ENCODE data around the gene PRTFDC1.
"Not testable (repeated sequence)": the region's sequence is repeated elsewhere in the genome, so short reads cannot be mapped to it uniquely, and the experiment has no call there.

Gene PRTFDC1

DNA sequence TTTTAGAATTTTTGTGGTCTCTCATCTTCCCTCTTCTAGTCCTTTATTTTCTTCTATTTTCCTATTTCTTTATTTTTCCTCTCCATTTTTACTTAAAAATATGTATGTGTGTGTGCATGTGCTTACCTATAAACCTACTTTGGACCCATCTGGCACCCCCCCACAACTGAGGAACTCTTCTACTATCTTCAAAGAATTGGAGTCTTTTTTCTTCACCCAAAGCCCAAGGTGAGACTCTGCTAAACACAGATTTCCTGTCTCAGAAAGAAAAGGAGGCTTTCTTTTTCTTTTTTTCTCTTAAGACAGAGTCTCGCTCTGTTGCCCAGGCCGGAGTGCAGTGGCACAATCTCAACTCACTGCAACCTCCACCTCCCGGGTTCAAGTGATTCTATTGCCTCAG lies 24.2 kb downstream of the PRTFDC1 start:
- Histone ChIP-seq H3K27me3 (ENCODE audit: control insufficient read depth in 1 of 2, insufficient read depth in 2 of 2, low read length in 2 of 2) (no peaks in the 10 kb centered on the region), H3K4me3 (ENCODE audit: low read depth in 1 of 2, low read length in 2 of 2) (no peak overlapping the region), H3K27ac (ENCODE audit: low read depth, low read length) (no peak overlapping the region), H3K4me1 (ENCODE audit: insufficient read depth, low read length) (no peaks in the 10 kb centered on the region), H3K9me3 (ENCODE audit: low read length) (no peaks in the 10 kb centered on the region), H3K36me3 (ENCODE audit: insufficient read depth, low read length) (no peaks in the 10 kb centered on the region), H3K9ac (ENCODE audit: low read length) (no peak overlapping the region)

DNA sequence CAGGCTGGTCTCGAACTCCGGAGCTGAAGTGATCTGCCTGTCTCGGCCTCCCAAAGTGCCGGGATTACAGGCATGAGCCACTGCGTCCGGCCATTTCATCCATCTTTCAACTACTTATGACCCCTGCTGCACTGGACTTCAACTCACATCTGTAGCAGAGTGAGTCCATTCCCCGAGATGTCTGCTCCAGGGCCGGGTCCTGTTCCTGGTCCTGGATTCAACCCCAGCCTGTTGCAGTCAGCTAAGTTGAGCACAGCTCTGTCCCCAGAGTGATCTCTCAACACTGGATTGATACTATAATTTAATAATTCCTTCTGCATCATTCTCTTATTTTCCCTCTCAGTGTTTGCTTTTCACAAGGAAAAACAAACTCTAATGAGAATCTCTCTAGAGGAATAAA lies 25.8 kb downstream of the PRTFDC1 start:
- Histone ChIP-seq H3K27me3 (ENCODE audit: control insufficient read depth in 1 of 2, insufficient read depth in 2 of 2, low read length in 2 of 2) (no peaks in the 10 kb centered on the region), H3K4me3 (ENCODE audit: low read depth in 1 of 2, low read length in 2 of 2) (no peak overlapping the region), H3K4me1 (ENCODE audit: insufficient read depth, low read length) (no peaks in the 10 kb centered on the region), H3K9ac (ENCODE audit: low read length) (no peak overlapping the region), H3K9me3 (ENCODE audit: low read length) (no peaks in the 10 kb centered on the region), H3K36me3 (ENCODE audit: insufficient read depth, low read length) (no peaks in the 10 kb centered on the region), H3K27ac (ENCODE audit: low read depth, low read length) (no peak overlapping the region)

DNA sequence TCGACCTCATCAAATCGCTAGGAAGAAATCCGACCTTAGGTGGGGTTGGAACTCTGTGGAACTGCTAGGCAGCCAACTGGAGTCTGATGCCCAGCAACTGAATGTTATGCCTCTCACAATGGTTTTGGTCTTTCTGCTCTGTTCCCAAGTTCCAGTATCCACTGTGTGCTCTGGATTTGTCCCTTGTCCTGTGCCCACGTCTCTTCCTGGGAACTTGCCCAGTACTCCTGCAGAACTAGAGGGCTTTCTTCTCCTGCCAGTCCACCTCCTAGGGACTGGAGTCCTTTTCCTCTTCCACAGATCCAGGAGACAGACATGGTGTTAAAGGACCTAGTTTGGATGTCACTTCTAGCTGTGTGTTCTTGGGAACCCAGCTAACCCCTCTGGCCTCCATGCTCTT lies 26.6 kb downstream of the PRTFDC1 start:
- Histone ChIP-seq H3K27me3 (ENCODE audit: control insufficient read depth in 1 of 2, insufficient read depth in 2 of 2, low read length in 2 of 2) (no peaks in the 10 kb centered on the region), H3K27ac (ENCODE audit: low read depth, low read length) (no peak overlapping the region), H3K4me1 (ENCODE audit: insufficient read depth, low read length) (no peaks in the 10 kb centered on the region)

DNA sequence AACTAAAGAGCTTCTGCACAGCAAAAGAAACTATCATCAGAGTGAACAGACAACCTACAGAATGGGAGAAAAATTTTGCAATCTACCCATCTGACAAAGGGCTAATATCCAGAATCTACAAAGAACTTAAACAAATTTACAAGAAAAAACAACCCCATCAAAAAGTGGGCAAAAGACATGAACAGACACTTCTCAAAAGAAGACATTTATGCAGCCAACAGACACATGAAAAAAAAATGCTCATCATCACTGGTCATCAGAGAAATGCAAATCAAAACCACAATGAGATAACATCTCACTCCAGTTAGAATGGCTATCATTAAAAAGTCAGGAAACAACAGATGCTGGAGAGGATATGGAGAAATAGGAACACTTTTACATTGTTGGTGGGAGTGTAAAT lies 27.9 kb downstream of the PRTFDC1 start:
- H3K4me3 ChIP-seq (ENCODE audit: low read depth in 1 of 2, low read length in 2 of 2); H3K27ac ChIP-seq (ENCODE audit: low read depth, low read length); H3K27me3 ChIP-seq (ENCODE audit: control insufficient read depth in 1 of 2, insufficient read depth in 2 of 2, low read length in 2 of 2); H3K9me3 ChIP-seq (ENCODE audit: low read length); H3K36me3 ChIP-seq (ENCODE audit: insufficient read depth, low read length); H3K4me1 ChIP-seq (ENCODE audit: insufficient read depth, low read length); H3K9ac ChIP-seq (ENCODE audit: low read length): not testable (repeated sequence)

More for the DNA sequence above, 26.6 kb downstream of the PRTFDC1 start:
- no peaks in the 10 kb centered on the region for H3K36me3 ChIP-seq (ENCODE audit: insufficient read depth, low read length)
- no peaks in the 10 kb centered on the region for H3K9me3 ChIP-seq (ENCODE audit: low read length)
- H3K4me3 ChIP-seq (ENCODE audit: low read depth in 1 of 2, low read length in 2 of 2) = no peak overlapping the region
- no peak overlapping the region for H3K9ac ChIP-seq (ENCODE audit: low read length)

DNA sequence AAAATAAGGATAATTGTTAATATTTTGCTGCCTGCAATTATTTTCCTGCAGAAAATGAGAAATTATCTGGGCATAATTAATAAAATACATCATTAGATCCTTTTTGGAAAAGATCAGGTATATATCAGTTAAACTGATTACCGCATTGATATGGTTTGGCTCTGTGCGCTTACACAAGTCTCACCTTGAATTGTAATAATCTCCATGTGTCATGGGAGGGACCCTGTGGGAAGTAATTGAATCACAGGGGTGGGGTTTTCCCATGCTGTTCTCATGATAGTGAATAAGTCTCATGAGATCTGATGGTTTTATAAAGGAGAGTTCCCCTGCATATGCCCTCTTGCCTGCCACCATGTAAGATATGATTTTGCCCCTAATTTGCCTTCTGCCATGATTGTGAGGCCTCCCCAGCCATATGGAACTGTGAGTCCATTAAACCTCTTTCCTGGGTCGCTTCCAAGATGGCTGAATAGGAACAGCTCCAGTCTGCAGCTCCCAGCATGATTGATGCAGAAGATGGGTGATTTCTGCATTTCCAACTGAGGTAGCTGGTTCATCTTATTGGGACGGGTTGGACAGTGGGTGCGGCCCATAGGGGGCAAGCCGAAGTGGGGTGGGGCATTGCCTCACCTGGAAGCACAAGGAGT lies 30.1 kb downstream of the PRTFDC1 start:
- H3K9me3 ChIP-seq (ENCODE audit: low read length); H3K4me1 ChIP-seq (ENCODE audit: insufficient read depth, low read length); H3K27me3 ChIP-seq (ENCODE audit: control insufficient read depth in 1 of 2, insufficient read depth in 2 of 2, low read length in 2 of 2); H3K36me3 ChIP-seq (ENCODE audit: insufficient read depth, low read length); H3K9ac ChIP-seq (ENCODE audit: low read length); H3K27ac ChIP-seq (ENCODE audit: low read depth, low read length); H3K4me3 ChIP-seq (ENCODE audit: low read depth in 1 of 2, low read length in 2 of 2): not testable (repeated sequence)

DNA sequence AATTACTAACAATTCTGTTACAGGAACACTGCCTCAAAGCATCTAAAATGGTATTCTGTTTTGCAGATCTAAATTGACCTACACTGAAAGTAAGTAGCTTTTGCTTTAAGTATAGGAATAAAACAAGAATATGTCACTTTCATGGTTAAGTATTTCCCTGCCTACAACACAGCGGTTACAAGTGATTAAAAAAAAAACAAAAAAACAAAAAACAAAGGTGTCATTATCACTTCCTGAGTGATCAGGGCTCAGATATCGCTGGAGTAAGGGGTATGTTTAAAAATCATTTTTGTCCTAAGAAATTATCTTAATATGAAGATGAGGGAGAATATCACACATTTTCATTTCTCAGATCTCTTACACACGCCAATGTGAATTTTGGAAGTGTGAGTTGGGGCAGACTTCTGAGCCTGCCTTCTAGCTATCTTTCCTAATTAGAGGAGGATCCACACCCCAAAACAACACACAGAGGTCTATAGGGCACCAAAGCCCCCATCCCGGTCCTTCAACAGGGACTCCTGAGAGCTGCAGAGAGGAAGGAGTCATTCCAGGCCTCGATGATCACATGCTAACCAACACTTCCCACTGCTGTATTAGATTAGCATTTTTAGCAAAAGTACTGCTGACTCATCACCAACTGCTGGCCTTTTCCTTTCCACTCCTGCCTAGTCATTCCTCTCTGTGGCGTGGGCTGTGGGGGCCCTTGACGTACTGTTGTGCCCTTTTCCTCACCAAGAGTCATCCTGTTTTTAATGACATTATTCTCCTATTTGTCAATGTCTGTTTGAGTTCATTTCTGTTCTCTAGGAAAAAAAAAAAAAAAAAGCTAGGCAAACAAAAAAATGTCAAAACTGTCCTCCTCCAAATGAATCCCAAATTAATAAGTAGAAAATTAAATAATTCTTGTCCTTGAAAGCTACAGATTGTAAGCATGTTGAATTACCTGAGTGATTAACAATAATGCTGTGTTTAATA lies 31.2 kb downstream of the PRTFDC1 start:
- no peak overlapping the region for H3K9ac ChIP-seq (ENCODE audit: low read length)
- H3K27me3 ChIP-seq (ENCODE audit: control insufficient read depth in 1 of 2, insufficient read depth in 2 of 2, low read length in 2 of 2) = no peaks in the 10 kb centered on the region
- H3K27ac ChIP-seq (ENCODE audit: low read depth, low read length) = no peak overlapping the region
- H3K4me3 ChIP-seq (ENCODE audit: low read depth in 1 of 2, low read length in 2 of 2) = no peak overlapping the region
- H3K36me3 ChIP-seq (ENCODE audit: insufficient read depth, low read length) = no peaks in the 10 kb centered on the region
- no peaks in the 10 kb centered on the region for H3K9me3 ChIP-seq (ENCODE audit: low read length)
- H3K4me1 ChIP-seq (ENCODE audit: insufficient read depth, low read length) = no peaks in the 10 kb centered on the region

DNA sequence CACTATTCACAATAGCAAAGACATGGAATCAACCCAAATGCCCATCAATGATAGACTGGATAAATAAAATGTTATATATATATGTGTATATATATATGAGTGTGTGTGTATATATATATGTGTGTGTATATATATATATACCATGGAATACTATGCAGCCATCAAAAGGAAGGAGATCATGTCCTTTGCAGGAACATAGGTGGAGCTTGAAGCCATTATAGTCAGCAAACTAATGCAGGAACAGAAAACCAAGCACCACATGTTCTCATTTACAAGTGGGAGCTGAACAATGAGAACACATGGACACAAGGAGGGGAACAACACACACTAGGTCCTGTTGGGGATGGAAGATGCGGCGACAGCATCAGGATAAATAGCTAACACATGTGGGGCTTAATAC lies 32.2 kb downstream of the PRTFDC1 start:
- H3K36me3 ChIP-seq (ENCODE audit: insufficient read depth, low read length); H3K27ac ChIP-seq (ENCODE audit: low read depth, low read length); H3K9ac ChIP-seq (ENCODE audit: low read length); H3K4me1 ChIP-seq (ENCODE audit: insufficient read depth, low read length); H3K27me3 ChIP-seq (ENCODE audit: control insufficient read depth in 1 of 2, insufficient read depth in 2 of 2, low read length in 2 of 2); H3K9me3 ChIP-seq (ENCODE audit: low read length); H3K4me3 ChIP-seq (ENCODE audit: low read depth in 1 of 2, low read length in 2 of 2): not testable (repeated sequence)

DNA sequence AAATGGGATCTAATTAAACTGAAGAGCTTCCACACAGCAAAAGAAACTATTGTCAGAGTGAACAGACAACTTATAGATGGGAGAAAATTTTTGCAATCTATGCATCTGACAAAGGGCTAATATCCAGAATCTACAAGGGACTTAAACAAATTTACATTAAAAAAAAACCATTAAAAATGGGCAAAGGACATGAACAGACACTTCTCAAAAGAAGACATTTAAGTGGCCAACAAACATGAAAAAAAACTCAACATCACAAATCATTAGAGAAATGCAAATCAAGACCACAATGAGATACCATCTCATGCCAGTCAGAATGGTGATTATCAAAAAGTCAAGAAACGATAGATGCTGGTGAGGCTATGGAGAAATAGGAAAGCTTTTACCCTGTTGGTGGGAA lies 32.8 kb downstream of the PRTFDC1 start:
- H3K27ac ChIP-seq (ENCODE audit: low read depth, low read length); H3K36me3 ChIP-seq (ENCODE audit: insufficient read depth, low read length); H3K27me3 ChIP-seq (ENCODE audit: control insufficient read depth in 1 of 2, insufficient read depth in 2 of 2, low read length in 2 of 2); H3K9me3 ChIP-seq (ENCODE audit: low read length); H3K9ac ChIP-seq (ENCODE audit: low read length); H3K4me1 ChIP-seq (ENCODE audit: insufficient read depth, low read length); H3K4me3 ChIP-seq (ENCODE audit: low read depth in 1 of 2, low read length in 2 of 2): not testable (repeated sequence)

DNA sequence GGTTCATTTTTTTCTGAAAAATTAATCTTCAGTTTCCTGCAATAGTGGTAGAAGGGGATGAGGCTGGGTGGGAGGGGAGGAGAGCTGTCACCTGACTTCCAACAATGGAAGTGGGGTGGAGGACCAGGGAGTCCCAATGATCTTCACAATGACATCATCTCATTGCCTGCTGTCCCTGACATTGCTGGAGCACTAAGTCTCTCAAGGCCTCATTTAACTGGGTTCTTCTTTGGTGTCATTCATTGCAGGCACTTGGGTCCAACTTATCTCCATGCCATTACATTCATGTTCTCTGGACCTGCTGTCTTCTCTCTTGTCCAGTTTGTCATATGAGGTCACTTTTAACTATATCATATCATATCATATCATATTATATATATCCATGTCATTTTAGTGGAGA lies 34.4 kb downstream of the PRTFDC1 start:
- Histone ChIP-seq H3K4me3 (ENCODE audit: low read depth in 1 of 2, low read length in 2 of 2) (no peak overlapping the region), H3K4me1 (ENCODE audit: insufficient read depth, low read length) (no peaks in the 10 kb centered on the region), H3K9me3 (ENCODE audit: low read length) (no peaks in the 10 kb centered on the region), H3K27ac (ENCODE audit: low read depth, low read length) (no peak overlapping the region), H3K36me3 (ENCODE audit: insufficient read depth, low read length) (no peaks in the 10 kb centered on the region), H3K27me3 (ENCODE audit: control insufficient read depth in 1 of 2, insufficient read depth in 2 of 2, low read length in 2 of 2) (no peaks in the 10 kb centered on the region), H3K9ac (ENCODE audit: low read length) (no peak overlapping the region)

DNA sequence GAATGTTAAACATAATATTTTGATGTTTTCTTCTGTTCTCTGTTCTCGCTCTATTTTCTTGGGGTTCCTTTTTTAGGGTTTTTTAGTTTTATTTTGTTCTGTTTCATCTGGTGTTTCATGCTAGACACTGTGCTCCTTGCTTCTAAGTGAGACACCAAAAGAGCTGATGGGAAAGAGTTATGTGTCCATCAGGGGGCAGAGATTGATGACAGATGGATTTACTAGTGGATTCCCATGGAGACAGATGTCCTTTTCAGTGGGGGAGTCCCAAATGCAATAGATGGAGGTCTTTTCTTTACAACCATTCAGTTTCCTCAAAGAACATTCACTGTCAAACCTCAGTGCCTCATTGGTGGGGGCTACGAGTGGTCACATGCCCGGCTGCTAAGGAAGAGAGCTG lies 34.9 kb downstream of the PRTFDC1 start:
- Histone ChIP-seq H3K4me3 (ENCODE audit: low read depth in 1 of 2, low read length in 2 of 2) (no peak overlapping the region), H3K9me3 (ENCODE audit: low read length) (no peaks in the 10 kb centered on the region), H3K36me3 (ENCODE audit: insufficient read depth, low read length) (no peaks in the 10 kb centered on the region), H3K27ac (ENCODE audit: low read depth, low read length) (no peak overlapping the region), H3K4me1 (ENCODE audit: insufficient read depth, low read length) (no peaks in the 10 kb centered on the region), H3K27me3 (ENCODE audit: control insufficient read depth in 1 of 2, insufficient read depth in 2 of 2, low read length in 2 of 2) (no peaks in the 10 kb centered on the region), H3K9ac (ENCODE audit: low read length) (no peak overlapping the region)

DNA sequence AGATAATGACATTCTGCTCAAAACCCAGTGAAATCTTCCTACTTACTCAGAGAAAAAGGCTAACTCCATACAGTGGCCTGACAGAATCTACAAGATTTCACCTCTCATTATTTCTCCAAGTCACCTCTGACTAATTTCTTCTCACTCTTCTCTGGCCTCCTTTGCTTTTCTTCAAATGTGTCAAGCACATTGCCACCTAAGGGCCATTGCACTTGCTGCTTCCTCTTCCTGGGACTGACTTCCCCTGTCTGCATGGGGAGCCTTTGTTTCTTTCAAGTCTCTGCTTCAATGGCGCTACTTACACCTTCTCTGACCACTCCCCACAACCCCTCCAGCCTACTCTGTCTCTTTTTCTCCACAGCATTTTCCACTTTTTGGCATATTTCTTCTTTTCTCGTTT lies 36.0 kb downstream of the PRTFDC1 start:
- Histone ChIP-seq H3K36me3 (ENCODE audit: insufficient read depth, low read length) (no peaks in the 10 kb centered on the region), H3K4me3 (ENCODE audit: low read depth in 1 of 2, low read length in 2 of 2) (no peak overlapping the region), H3K27me3 (ENCODE audit: control insufficient read depth in 1 of 2, insufficient read depth in 2 of 2, low read length in 2 of 2) (no peaks in the 10 kb centered on the region), H3K27ac (ENCODE audit: low read depth, low read length) (no peak overlapping the region), H3K9me3 (ENCODE audit: low read length) (no peaks in the 10 kb centered on the region), H3K4me1 (ENCODE audit: insufficient read depth, low read length) (no peaks in the 10 kb centered on the region), H3K9ac (ENCODE audit: low read length) (no peak overlapping the region)

DNA sequence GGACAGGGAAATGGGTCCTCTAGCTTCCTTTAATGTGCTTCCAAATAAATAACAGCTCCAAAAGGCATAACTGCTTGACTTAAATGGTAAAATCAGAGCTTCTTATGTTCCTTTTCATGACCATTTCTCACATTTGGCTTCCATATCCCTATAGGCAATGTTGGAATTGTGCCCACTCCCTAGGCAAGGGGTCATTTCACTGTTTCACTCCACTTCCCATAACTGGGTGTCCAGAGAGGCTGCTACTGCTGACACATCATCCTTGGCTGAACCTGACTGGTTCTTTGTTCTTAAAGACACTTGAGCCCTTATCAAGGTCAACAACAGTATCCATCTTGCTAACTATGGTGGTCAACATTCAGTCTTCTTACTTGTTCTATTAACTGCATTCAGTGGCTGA lies 37.1 kb downstream of the PRTFDC1 start:
- Histone ChIP-seq H3K36me3 (ENCODE audit: insufficient read depth, low read length) (no peaks in the 10 kb centered on the region), H3K9me3 (ENCODE audit: low read length) (no peaks in the 10 kb centered on the region), H3K4me1 (ENCODE audit: insufficient read depth, low read length) (no peaks in the 10 kb centered on the region), H3K9ac (ENCODE audit: low read length) (no peak overlapping the region), H3K27ac (ENCODE audit: low read depth, low read length) (no peak overlapping the region), H3K27me3 (ENCODE audit: control insufficient read depth in 1 of 2, insufficient read depth in 2 of 2, low read length in 2 of 2) (no peaks in the 10 kb centered on the region), H3K4me3 (ENCODE audit: low read depth in 1 of 2, low read length in 2 of 2) (no peak overlapping the region)

Measured in muscle layer of colon (tissue), 2 donors.